H1 (cell line): Measurements from ENCODE around the gene GSC. TPM values are rescaled to one million over a fixed set of nuclear protein-coding genes. Genes with fewer than 3 reads are reported as not detected.

Source experiments
- CTCF ChIA-PET: fragments of 300-600 bp; sonication (Branson Sonifier 250); formaldehyde crosslinking; loops from one replicate; lab custom pipeline; 2021; ENCODE audit not compliant: partially characterized antibody; lab: Charles Lee
- POLR2A ChIA-PET: fragments of 300-600 bp; sonication (Branson Sonifier 250); formaldehyde crosslinking; loops from one replicate; lab custom pipeline; 2021; ENCODE audit warnings: inconsistent platforms; ENCODE audit not compliant: partially characterized antibody; lab: Charles Lee
- DNase-seq, 2 experiments: peaks; one replicate each; pipeline versions ENCODE4 v3.0.0 to v3.0.0-alpha.2; 2010 to 2022; ENCODE audit warnings: low spot score in 2 of 2, low read depth in 1 of 2, mixed read lengths in 1 of 2
- FAIRE-seq: peaks from 2 replicates; lab custom pipeline; 2011; peaks lifted over from hg19 to GRCh38; lab: Jason Lieb, UNC
- H2AFZ ChIP-seq: 2 replicates; pipeline ENCODE4 v1.8.1; 2012; ENCODE audit warnings: low read length, inconsistent platforms
- H2AK5ac ChIP-seq: 2 replicates; pipeline ENCODE4 v1.6.1; 2013; ENCODE audit warnings: low read depth, low read length
- H2BK120ac ChIP-seq: replicated peaks from 2 replicates; pipeline ENCODE3; 2013; ENCODE audit warnings: low read depth, low read length, inconsistent platforms
- H2BK12ac ChIP-seq: 2 replicates; pipeline ENCODE4 v1.6.1; 2013; ENCODE audit warnings: low read depth, low read length
- H2BK15ac ChIP-seq: 2 replicates; pipeline ENCODE4 v1.6.1; 2013; ENCODE audit warnings: low read length
- H2BK20ac ChIP-seq: 2 replicates; pipeline ENCODE4 v1.6.1; 2013; ENCODE audit warnings: low read length
- H2BK5ac ChIP-seq: 2 replicates; pipeline ENCODE4 v1.6.1; 2013; ENCODE audit warnings: low read depth, low read length
- H3K14ac ChIP-seq: 2 replicates; pipeline ENCODE4 v1.6.1; 2013; ENCODE audit warnings: inconsistent platforms; ENCODE audit not compliant: insufficient read length
- H3K18ac ChIP-seq: 2 replicates; pipeline ENCODE4 v1.6.1; 2013; ENCODE audit warnings: low read length; ENCODE audit errors: extremely low read depth
- H3K23ac ChIP-seq: 2 replicates; pipeline ENCODE4 v1.6.1; 2013; ENCODE audit warnings: inconsistent platforms; ENCODE audit not compliant: insufficient read length
- H3K23me2 ChIP-seq: 2 replicates; pipeline ENCODE4 v1.6.1; 2013; ENCODE audit warnings: low read depth, low read length
- H3K27ac ChIP-seq: 2 replicates; pipeline ENCODE4 v1.6.1; 2011; ENCODE audit warnings: low read depth, low read length, inconsistent platforms
- H3K27me3 ChIP-seq, 4 experiments: replicated peaks in 1 of 4; 1 replicate in 1 of 4; 2 replicates in 3 of 4; pipeline versions ENCODE4 v1.6.1 to v1.8.1; 2011 to 2013; ENCODE audit warnings: low read length in 3 of 4, mild to moderate bottlenecking in 3 of 4, inconsistent platforms in 2 of 4, mixed read lengths in 2 of 4, moderate library complexity in 1 of 4; ENCODE audit not compliant: control insufficient read depth in 3 of 4, insufficient read depth in 3 of 4; ENCODE audit errors: extremely low read depth in 1 of 4
- H3K36me3 ChIP-seq, 4 experiments: 2 replicates each; pipeline versions ENCODE4 v1.6.1 to v1.8.1; 2011 to 2013; ENCODE audit warnings: mild to moderate bottlenecking in 4 of 4, low read length in 3 of 4, moderate library complexity in 2 of 4, control low read depth in 1 of 4, inconsistent platforms in 1 of 4; ENCODE audit not compliant: insufficient read depth in 4 of 4, control insufficient read depth in 2 of 4
- H3K4ac ChIP-seq: replicated peaks from 2 replicates; pipeline ENCODE3; 2013; ENCODE audit warnings: low read length, low read depth, mixed read lengths, inconsistent platforms; ENCODE audit not compliant: insufficient read length
- H3K4me1 ChIP-seq, 4 experiments: replicated peaks in 1 of 4; 1 replicate in 1 of 4; 2 replicates in 3 of 4; pipeline versions ENCODE4 v1.6.1 to v1.8.1; 2011 to 2013; ENCODE audit warnings: low read length in 3 of 4, inconsistent platforms in 2 of 4, mixed read lengths in 1 of 4; ENCODE audit not compliant: insufficient read depth in 4 of 4, control insufficient read depth in 3 of 4
- H3K4me2 ChIP-seq, 2 experiments: 2 replicates each; pipeline versions ENCODE4 v1.6.1 to v1.8.1; 2011 to 2013; ENCODE audit warnings: low read depth in 2 of 2, low read length in 2 of 2, control low read depth in 1 of 2, inconsistent platforms in 1 of 2, mild to moderate bottlenecking in 1 of 2; ENCODE audit not compliant: insufficient read depth in 1 of 2
- H3K4me3 ChIP-seq, 4 experiments: fragments of 200-600, 300-600 bp in 1 of 4; sonication (generic), shearing (Covaris generic), sonication (Bioruptor Twin) in 1 of 4; 2 replicates each; pipeline versions ENCODE4 v1.5.1 to v1.8.1; 2011 to 2016; ENCODE audit warnings: low read length in 4 of 4, low read depth in 3 of 4, control low read depth in 2 of 4, inconsistent platforms in 2 of 4, mild to moderate bottlenecking in 2 of 4, mixed read lengths in 1 of 4, moderate library complexity in 1 of 4; ENCODE audit not compliant: insufficient read depth in 2 of 4; ENCODE audit errors: extremely low read depth in 1 of 4
- H3K56ac ChIP-seq: replicated peaks from 2 replicates; pipeline ENCODE3; 2013; ENCODE audit warnings: low read depth, mild to moderate bottlenecking, mixed read lengths, low read length, inconsistent platforms; ENCODE audit not compliant: insufficient read length
- H3K79me1 ChIP-seq: 2 replicates; pipeline ENCODE4 v1.6.1; 2013; ENCODE audit warnings: low read depth, low read length, control low read depth
- H3K79me2 ChIP-seq, 2 experiments: 2 replicates each; pipeline versions ENCODE4 v1.6.1 to v1.8.1; 2012 to 2013; ENCODE audit warnings: low read length in 2 of 2, mild to moderate bottlenecking in 2 of 2, inconsistent platforms in 1 of 2; ENCODE audit not compliant: insufficient read depth in 2 of 2, control insufficient read depth in 1 of 2
- H3K9ac ChIP-seq, 4 experiments: replicated peaks in 1 of 4; 1 replicate in 1 of 4; 2 replicates in 3 of 4; pipeline versions ENCODE4 v1.6.1 to v1.8.1; 2011 to 2013; ENCODE audit warnings: low read depth in 3 of 4, low read length in 3 of 4, control low read depth in 2 of 4, mild to moderate bottlenecking in 2 of 4, moderate library complexity in 2 of 4, inconsistent platforms in 1 of 4; ENCODE audit errors: extremely low read depth in 1 of 4
- H3K9me3 ChIP-seq, 2 experiments: 2 replicates each; pipeline versions ENCODE4 v1.6.1 to v1.8.1; 2012 to 2013; ENCODE audit warnings: mild to moderate bottlenecking in 2 of 2, moderate library complexity in 2 of 2, control low read depth in 1 of 2, inconsistent platforms in 1 of 2, low read depth in 1 of 2, low read length in 1 of 2, mixed read lengths in 1 of 2; ENCODE audit not compliant: insufficient read depth in 2 of 2
- H4K20me1 ChIP-seq, 2 experiments: replicated peaks in 1 of 2; 2 replicates each; pipeline versions ENCODE3 to v1.8.1; 2011 to 2013; ENCODE audit warnings: inconsistent platforms in 2 of 2, low read length in 2 of 2, mild to moderate bottlenecking in 1 of 2; ENCODE audit not compliant: insufficient read depth in 2 of 2, control insufficient read depth in 1 of 2
- H4K5ac ChIP-seq: 2 replicates; pipeline ENCODE4 v1.6.1; 2013; ENCODE audit warnings: low read length, low read depth, mixed read lengths, inconsistent platforms; ENCODE audit not compliant: insufficient read length
- H4K8ac ChIP-seq: 2 replicates; pipeline ENCODE4 v1.8.0; 2013; ENCODE audit warnings: mild to moderate bottlenecking, moderate library complexity, low read length, inconsistent platforms; ENCODE audit not compliant: insufficient read depth; ENCODE audit errors: extremely low read depth
- H4K91ac ChIP-seq: replicated peaks from 2 replicates; pipeline ENCODE3; 2013; ENCODE audit warnings: low read length, mixed read lengths, inconsistent platforms; ENCODE audit not compliant: insufficient read length
- GABPA ChIP-seq: IDR thresholded peaks from 2 replicates; pipeline ENCODE4 v1.6.1; 2011; ENCODE audit warnings: mild to moderate bottlenecking, low read length, moderate library complexity, borderline replicate concordance; ENCODE audit not compliant: insufficient read depth
- HDAC2 ChIP-seq, 2 experiments: fragments of 300-600 bp in 1 of 2; sonication (generic) in 1 of 2; IDR thresholded peaks; 2 replicates each; pipeline ENCODE4 v1.6.1; 2011 to 2012; ENCODE audit warnings: low read depth in 2 of 2, low read length in 2 of 2, mild to moderate bottlenecking in 2 of 2, moderate library complexity in 2 of 2, borderline replicate concordance in 1 of 2, inconsistent platforms in 1 of 2
- HDAC6 ChIP-seq: IDR thresholded peaks from one replicate; pipeline ENCODE4 v1.7.1; 2012; ENCODE audit warnings: low read depth, mild to moderate bottlenecking, inconsistent platforms, low read length, moderate library complexity
- MAX ChIP-seq: IDR thresholded peaks from 2 replicates; pipeline ENCODE4 v1.6.1; 2012; ENCODE audit warnings: inconsistent platforms
- NRF1 ChIP-seq: IDR thresholded peaks from 2 replicates; pipeline ENCODE4 v1.6.1; 2011; ENCODE audit warnings: mild to moderate bottlenecking, low read depth, low read length, improper control_type of control experiment
- SAP30 ChIP-seq: fragments of 300-600 bp; sonication (generic); IDR thresholded peaks from 2 replicates; pipeline ENCODE4 v1.7.1; 2012; ENCODE audit warnings: low read length, moderate library complexity, mild to moderate bottlenecking, inconsistent platforms; ENCODE audit not compliant: insufficient read depth, insufficient replicate concordance
- SP1 ChIP-seq: IDR thresholded peaks from 2 replicates; pipeline ENCODE4 v1.6.1; 2011; ENCODE audit warnings: low read depth, low read length
- SP2 ChIP-seq: IDR thresholded peaks from 2 replicates; pipeline ENCODE4 v1.6.1; 2012; ENCODE audit warnings: mild to moderate bottlenecking, low read length, inconsistent platforms
- WGBS, 2 experiments: shearing (Covaris generic) in 1 of 2; methylation state at CpG; one replicate each; pipeline versions ENCODE4 v1.1.6 to v1.1.7; 2013 to 2015; ENCODE audit warnings: low lambda C conversion rate in 2 of 2, mixed read lengths in 2 of 2, inconsistent platforms in 1 of 2, low coverage in 1 of 2, missing lambda C conversion rate in 1 of 2; ENCODE audit not compliant: insufficient replicate concordance in 2 of 2, insufficient coverage in 1 of 2, insufficient read length in 1 of 2; ENCODE audit errors: extremely low coverage in 1 of 2, missing lambda C conversion rate in 1 of 2; 5-methylcytosine and 5-hydroxymethylcytosine counted together
- polyA plus RNA-seq, 7 experiments: library from polyadenylated mRNA; depleted of rRNA in 3 of 7; stranded (reverse) in 5 of 7; unstranded in 2 of 7; fragments of >200 nt in 5 of 7; fragments of 200-250 nt in 2 of 7; gene quantifications; 1 replicate in 5 of 7; 2 replicates in 1 of 7; 4 replicates in 1 of 7; pipeline versions ENCODE4 v1.2.1 to v1.2.3, GENCODE V29; 2011 to 2013; ENCODE audit warnings: missing spikeins in 2 of 7, mixed read lengths in 2 of 7
- total RNA-seq: library from RNA; stranded (reverse); fragmentation: NEBNext Ultra II Directional; extraction: Animal tissue kit (Norgen Biotek cat#: 25700); gene quantifications from 2 replicates; pipeline ENCODE4 v1.2.1, GENCODE V29; 2021

The GSC gene
- total and polyA plus RNA-seq, 2 of the 8 experiments (the other 6 are each of a cell fraction or from before 2014, with no cell fraction given), result 0.17 to 0.54 TPM

- no peak overlapping the region for H3K18ac ChIP-seq
- H2AK5ac ChIP-seq, result no peak overlapping the region
- H2AFZ ChIP-seq, result no peak overlapping the region
- FAIRE-seq (no peak), DNase-seq (no peak)
- H2BK20ac ChIP-seq, result no peak overlapping the region
- no peak overlapping the region for H3K4me2 ChIP-seq
- H3K14ac ChIP-seq, result no peak overlapping the region
- H4K5ac ChIP-seq, result no peak overlapping the region
- H3K9ac ChIP-seq, result no peak overlapping the region
- no peaks in the 10 kb centered on the region for H3K23me2 ChIP-seq
- no peaks in the 10 kb centered on the region for H4K20me1 ChIP-seq
- H3K79me2 ChIP-seq, result no peaks in the 10 kb centered on the region
- no peak overlapping the region for H2BK5ac ChIP-seq
- POLR2A ChIA-PET, result no interaction called here
- no peak overlapping the region for H3K56ac ChIP-seq
- no peak overlapping the region for H3K23ac ChIP-seq
- H2BK120ac ChIP-seq, result no peak overlapping the region
- no peaks in the 10 kb centered on the region for H3K36me3 ChIP-seq
- H4K91ac ChIP-seq, result no peak overlapping the region
- no peak overlapping the region for H2BK12ac ChIP-seq
- CTCF ChIA-PET, result no interaction called here
- H3K79me1 ChIP-seq, result no peaks in the 10 kb centered on the region
- no peak overlapping the region for H3K27ac ChIP-seq
- no peak overlapping the region for H3K4ac ChIP-seq
- TF ChIP-seq GABPA (no peak), SAP30 (no peak), HDAC6 (no peak), HDAC2 (IDR thresholded peaks at IDR 0.05; ENCODE audit: borderline replicate concordance in 1 of 2, low read depth in 2 of 2, low read length in 2 of 2) (no peak), NRF1 (no peak), MAX (no peak), SP1 (no peak), SP2 (no peak)
- no peak overlapping the region for H3K4me3 ChIP-seq
- H3K9me3 ChIP-seq, result no peaks in the 10 kb centered on the region
- 87% methylated on average over 7 of the region's 7 CpGs; no CpG with 5 or more reads in 1 of the 2 experiments for WGBS, 2 experiments
- no peak overlapping the region for H2BK15ac ChIP-seq
- no peak overlapping the region for H4K8ac ChIP-seq
- no peaks in the 10 kb centered on the region for H3K4me1 ChIP-seq
- no peaks in the 10 kb centered on the region for H3K27me3 ChIP-seq
Measured at GRCh38 chr14:94793901-94794300, 24.0 kb upstream of the GSC start.
